GM20000 (cell line): ENCODE results near the gene CSGALNACT2.

Source experiments
- DNase-seq: peaks from one replicate; pipeline ENCODE4 v3.0.0; 2012; ENCODE audit warnings: low spot score
- TF ChIP-seq, protein P1 (sequence below): IDR thresholded peaks from 2 replicates; pipeline ENCODE4 v1.5.1; 2012; ENCODE audit warnings: mild to moderate bottlenecking, control low read depth; ENCODE audit errors: extremely low read depth, missing control alignments

The CSGALNACT2 gene

DNA sequence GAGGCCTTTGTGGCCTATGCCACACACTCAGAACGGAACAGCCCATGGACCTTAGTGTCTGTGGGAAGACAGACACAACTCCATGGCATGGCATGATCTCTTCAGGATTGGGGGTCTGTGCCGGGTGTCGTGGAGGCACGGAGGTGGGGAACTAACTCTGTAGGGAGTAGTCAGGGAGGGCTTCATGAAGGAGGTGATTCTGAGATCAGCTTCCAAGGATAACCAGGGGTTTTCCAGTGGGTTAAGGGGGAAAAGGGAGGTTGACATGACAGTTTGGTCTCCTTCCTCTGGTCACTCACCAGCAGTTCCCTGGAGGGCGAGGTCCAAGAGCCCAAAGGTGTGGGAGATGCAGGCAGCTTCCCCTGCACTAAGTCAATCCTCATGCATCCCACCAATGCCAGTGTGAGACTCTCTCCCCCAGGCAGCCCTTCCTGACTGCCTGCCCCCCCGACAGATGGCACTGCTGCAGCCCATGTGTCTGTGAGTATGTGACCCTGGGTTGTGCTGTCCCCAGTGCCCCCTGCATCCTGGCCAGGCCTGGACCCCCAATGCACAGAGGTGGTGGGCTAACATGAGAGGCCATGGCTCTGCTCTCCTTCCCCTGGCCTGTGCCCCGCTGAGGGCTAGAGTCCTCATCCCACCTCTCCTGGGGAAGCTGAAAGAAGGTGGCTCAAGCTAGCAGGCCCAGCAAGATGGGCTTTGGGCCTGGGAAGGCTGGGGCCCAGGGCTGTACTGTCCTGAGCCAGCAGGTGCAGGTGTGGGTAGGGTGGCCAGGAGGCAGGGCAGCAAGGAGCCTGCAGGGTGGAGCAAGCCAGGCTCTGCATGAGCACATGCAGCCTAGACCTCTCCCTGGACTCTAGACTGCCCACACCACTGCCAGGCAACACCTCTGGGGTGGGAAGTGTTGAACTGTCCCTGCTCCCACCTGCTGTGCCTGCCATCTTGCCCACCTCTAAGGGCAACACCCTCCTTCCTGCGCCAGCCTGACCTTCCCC, 88.9 kb downstream of the CSGALNACT2 start:
- TF ChIP-seq, protein P1, sequence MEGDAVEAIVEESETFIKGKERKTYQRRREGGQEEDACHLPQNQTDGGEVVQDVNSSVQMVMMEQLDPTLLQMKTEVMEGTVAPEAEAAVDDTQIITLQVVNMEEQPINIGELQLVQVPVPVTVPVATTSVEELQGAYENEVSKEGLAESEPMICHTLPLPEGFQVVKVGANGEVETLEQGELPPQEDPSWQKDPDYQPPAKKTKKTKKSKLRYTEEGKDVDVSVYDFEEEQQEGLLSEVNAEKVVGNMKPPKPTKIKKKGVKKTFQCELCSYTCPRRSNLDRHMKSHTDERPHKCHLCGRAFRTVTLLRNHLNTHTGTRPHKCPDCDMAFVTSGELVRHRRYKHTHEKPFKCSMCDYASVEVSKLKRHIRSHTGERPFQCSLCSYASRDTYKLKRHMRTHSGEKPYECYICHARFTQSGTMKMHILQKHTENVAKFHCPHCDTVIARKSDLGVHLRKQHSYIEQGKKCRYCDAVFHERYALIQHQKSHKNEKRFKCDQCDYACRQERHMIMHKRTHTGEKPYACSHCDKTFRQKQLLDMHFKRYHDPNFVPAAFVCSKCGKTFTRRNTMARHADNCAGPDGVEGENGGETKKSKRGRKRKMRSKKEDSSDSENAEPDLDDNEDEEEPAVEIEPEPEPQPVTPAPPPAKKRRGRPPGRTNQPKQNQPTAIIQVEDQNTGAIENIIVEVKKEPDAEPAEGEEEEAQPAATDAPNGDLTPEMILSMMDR, result no peak
- DNase-seq, result no peak

DNA sequence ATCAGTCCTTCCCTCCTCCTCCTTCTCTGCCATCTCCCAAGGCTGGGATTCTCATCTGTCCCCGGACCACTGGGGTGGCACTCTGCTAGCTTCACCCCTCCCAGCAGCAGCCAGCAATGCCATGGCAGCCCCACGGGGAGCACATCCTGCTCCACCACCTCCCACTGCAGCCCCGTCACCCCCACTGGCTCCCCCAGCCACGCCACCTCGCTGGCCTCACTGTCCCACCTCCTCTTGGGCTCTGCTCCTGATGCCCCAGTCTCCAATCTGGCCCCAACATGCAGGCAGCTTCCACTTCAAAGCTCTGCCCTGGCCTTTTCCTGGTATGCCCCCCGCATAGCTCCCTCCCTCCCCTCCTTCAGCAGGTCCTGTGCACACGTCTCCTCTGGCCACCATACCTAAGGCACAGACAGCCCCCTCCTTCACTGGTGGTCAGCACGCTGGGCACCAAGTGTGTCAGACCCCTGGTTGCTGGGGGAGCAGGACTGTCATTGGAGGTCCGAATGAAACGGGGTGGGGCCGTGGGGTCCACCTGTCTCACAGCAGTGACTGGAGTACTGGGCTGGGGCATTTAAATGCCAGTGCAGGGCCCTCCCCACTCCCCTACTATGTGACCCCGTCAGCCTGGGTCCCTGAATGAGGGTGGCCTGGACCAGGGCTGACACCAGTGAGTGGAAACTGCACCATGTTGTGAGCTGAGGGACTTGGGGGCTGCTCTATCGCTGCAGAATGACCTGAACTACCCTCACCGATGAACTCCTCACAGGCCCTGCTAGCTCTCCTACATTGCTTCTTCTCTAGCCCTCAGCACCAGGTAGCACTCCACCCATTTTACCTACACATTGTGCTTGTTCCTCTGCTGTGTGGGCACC, 89.9 kb downstream of the CSGALNACT2 start:
- DNase-seq, result no peak

DNA sequence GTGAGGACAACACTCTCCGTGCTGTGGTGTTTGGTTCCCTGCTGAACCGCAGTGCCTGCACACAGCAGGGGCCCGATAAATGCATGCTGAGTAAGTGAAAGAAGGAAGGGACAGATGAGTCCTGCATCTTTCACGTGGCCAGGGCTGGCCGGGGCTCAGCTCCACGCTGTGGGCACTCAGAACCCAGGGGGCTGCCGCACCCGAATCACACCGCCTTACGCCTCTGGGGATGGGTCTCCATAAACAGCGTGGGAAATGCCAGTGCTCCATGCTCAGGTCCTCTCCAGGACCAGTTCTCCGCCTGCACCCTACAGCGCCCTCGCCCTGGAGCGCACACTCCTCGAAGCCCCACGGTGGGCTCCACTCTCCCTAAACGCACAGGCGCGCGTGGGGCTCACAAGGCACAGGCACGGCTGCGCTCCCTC, 90.5 kb downstream of the CSGALNACT2 start:
- no peak for DNase-seq
- TF ChIP-seq, protein P1, result no peak

More for the DNA sequence above, 89.9 kb downstream of the CSGALNACT2 start:
- TF ChIP-seq, protein P1, result no peak

DNA sequence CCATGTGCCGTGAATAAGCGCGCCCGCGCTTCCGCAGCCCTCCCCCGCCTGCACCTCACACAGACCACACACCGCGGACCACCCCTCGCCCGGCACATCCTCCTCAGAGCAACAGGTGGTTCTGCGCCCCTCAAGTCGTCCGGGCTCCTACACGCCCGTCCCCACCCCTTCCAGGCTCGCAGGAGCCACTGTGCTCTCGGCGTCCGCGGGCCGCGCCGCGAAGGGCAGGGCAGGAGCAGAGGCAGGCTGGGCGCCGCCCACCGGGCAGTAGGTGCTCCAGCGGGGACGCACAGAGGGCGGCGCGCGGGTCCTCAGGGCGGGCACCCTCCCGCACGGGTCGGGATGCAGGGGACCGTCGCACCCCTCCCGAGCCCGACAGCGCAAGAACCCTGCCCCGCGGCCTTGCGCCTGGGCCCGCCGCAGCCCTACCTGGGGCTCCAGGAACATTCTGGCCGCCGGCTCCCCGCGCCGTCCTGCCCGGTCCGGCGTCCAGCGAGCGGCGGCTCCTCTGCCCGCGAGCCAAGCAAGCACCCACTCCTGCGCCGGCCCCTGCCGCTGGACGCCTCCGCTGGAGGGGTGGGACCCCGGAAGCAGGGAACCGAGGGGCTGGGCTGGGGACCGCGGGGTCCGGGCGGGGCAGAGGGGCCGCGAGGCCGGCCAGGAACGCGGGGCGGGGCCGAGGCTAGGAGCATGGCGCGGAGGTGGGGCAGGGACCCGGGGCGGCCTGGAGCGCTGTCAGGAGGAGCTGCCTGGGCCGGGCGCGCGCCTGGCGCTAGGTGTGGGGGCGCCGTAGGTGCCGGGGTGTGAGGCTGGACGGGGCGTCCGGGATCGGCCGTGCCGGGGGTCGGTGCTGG, 91.2 kb downstream of the CSGALNACT2 start:
- TF ChIP-seq, protein P1, result no peak
- DNase-seq, result no peak

DNA sequence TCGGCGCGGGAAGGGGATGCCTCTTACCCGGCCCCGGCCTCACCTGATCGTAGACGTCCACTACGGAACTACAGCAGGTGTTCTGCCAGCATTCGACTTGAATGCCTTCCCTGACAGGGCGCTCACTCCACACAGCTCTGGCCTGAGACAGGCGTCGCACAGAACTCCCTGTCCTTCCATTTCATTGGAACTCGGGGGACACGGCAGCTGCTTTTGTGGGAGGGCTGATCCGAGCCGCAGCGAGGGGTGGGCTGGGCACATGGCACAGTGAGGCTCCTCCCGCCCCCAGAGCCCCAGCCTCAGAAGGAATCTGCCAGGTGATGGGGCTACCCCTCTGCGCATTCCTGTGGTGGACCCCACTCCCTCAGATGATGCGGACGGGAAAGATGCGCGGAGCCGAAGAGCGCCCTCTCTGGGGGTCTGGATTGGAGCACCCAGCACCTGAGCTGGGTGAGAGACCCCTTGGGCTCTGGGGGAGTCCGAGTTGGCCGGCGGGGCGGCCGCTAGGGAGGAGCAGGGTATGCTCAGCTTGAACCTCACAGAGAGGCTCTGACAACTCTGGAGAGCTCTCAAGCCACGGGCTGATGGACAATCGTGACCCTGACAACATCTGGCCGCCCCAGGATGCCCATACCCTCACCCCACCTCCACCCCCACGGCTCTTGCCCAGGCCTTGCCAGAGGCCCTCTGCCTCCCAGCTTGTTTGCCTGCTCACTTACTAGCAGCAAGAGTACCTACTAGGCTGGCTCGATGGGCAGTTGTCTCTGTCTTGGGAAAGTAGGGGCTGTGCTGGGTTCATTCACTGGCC, 92.1 kb downstream of the CSGALNACT2 start:
- TF ChIP-seq, protein P1, result no peak
- no peak for DNase-seq

DNA sequence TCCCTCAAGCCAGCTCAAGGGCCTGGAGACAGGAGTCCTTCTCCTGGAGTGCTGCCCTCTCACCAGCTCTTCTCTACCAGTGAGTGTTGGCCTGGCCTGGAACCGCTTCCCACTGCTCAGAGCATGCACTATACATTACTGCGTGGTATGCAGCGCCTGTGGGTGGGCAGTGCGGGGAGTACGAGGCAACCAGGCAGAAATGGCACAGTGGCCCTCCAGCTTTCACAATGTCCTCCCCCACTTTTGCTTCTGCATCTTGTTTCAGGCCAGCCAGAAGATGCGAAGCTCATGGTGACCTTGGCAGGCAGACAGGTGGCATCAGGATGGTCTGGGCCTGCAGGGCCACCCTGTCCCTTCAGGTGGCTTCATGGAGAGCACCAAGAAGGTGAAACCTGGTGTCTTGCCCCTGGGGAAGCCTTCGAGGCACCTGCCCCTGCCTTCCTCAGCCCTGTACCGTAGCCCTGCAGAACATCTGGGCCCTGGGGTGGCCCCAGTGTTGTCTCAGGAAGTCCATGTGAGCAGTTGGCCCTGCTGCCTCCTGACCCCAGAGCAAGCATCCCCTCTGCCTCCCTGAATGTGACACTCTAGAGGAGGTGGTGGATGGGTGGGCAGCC, 92.8 kb downstream of the CSGALNACT2 start:
- TF ChIP-seq, protein P1, result no peak
- no peak for DNase-seq
